IMR-90 (cell line): Measurements from ENCODE around the gene SYNJ2BP.

Source experiments
- CEBPB ChIP-seq: IDR thresholded peaks from 2 replicates; pipeline ENCODE4 v1.6.1; 2012; ENCODE audit warnings: low read depth, low read length, improper control_type of control experiment
- MAFK ChIP-seq: IDR thresholded peaks from 2 replicates; pipeline ENCODE4 v1.6.1; 2012; ENCODE audit warnings: low read depth, low read length, improper control_type of control experiment
- POLR2A ChIP-seq: IDR thresholded peaks from 2 replicates; pipeline ENCODE4 v1.6.1; 2012; ENCODE audit warnings: mild to moderate bottlenecking, low read depth, low read length
- RFX5 ChIP-seq: IDR thresholded peaks from 2 replicates; pipeline ENCODE4 v1.8.0; 2012; ENCODE audit warnings: low read depth, mild to moderate bottlenecking, low read length, moderate library complexity
- SMC3 ChIP-seq: fragments of 150-350 bp; IDR thresholded peaks from 2 replicates; pipeline ENCODE4 v1.6.1; 2016; ENCODE audit warnings: low read depth, mild to moderate bottlenecking, antibody characterized with exemption, low read length, moderate library complexity
- TF ChIP-seq, protein P1 (sequence below): conservative IDR thresholded peaks from 2 replicates; pipeline ENCODE4 v1.5.1; 2012; ENCODE audit warnings: mild to moderate bottlenecking, low read depth, low read length, improper control_type of control experiment

DNA sequence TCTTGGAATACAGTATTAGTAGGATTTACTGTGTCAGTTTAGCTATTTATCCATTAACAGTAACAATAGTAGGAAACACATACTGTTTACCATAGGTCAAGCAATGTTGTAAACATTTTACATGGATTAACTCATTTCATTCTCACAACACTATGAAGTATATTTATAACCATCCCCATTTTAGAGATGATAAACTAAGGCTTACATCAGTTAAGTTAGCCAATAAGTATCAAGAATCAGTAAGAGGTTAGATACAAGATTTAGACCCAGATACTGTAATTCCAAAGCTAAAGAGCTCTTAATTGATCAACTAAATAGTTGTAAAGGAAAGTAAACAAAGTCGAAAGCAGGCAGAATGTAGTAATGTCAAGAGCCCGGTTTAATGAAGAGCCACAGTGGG, 1.1 kb downstream of the SYNJ2BP start:
- no peak for TF ChIP-seq RFX5
- TF ChIP-seq, protein P1, sequence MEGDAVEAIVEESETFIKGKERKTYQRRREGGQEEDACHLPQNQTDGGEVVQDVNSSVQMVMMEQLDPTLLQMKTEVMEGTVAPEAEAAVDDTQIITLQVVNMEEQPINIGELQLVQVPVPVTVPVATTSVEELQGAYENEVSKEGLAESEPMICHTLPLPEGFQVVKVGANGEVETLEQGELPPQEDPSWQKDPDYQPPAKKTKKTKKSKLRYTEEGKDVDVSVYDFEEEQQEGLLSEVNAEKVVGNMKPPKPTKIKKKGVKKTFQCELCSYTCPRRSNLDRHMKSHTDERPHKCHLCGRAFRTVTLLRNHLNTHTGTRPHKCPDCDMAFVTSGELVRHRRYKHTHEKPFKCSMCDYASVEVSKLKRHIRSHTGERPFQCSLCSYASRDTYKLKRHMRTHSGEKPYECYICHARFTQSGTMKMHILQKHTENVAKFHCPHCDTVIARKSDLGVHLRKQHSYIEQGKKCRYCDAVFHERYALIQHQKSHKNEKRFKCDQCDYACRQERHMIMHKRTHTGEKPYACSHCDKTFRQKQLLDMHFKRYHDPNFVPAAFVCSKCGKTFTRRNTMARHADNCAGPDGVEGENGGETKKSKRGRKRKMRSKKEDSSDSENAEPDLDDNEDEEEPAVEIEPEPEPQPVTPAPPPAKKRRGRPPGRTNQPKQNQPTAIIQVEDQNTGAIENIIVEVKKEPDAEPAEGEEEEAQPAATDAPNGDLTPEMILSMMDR: no peak
- TF ChIP-seq CEBPB: no peak
- no peak for TF ChIP-seq POLR2A
- no peak for TF ChIP-seq SMC3
- TF ChIP-seq MAFK: no peak
